ENCODE data around the gene C1orf122.

DNA sequence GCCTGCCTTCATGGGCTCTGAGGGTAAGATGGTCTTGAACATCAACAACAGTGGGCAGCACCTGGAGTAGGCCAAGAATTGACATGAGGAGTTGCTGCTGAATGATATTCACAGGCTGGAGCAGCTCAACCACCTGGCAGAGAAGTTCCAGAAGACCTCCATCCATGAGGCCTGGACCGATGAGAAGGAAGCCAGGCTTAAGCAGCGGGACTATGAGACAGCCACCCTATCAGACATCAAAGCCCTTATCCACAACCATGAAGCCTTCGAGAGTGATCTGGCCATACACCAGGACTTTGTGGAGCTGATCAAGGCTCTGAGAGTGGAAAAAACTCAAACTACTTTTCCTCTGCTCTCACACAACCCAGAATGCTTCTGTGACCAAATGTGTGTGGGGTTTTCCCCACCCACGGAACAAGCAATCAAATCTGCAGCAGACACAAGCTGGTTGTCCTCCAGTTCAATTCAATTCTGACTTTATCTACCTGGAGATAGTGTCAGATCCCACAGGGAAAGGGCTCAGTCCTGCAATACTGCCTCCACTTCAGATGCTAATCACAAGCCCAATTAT, 30.6 kb upstream of the C1orf122 start:
- no peak for TF ChIP-seq CREB5 (CRISPR knock-in tag; IDR thresholded peaks at IDR 0.05; ENCODE audit: low read depth)
- TF ChIP-seq PPARA (CRISPR knock-in tag; IDR thresholded peaks at IDR 0.05; ENCODE audit: borderline replicate concordance) = no peak
- TF ChIP-seq ZNF70 (CRISPR knock-in tag; IDR thresholded peaks at IDR 0.05) = no peak
- no peak for TF ChIP-seq ARNTL (CRISPR knock-in tag; IDR thresholded peaks at IDR 0.05; ENCODE audit: borderline replicate concordance, low read depth)
- TF ChIP-seq SNAI2 (CRISPR knock-in tag; IDR thresholded peaks at IDR 0.05) = no peak
